Fibroblast of lung (primary cell): ENCODE data around the gene WDPCP.

Experiments
- EZH2 ChIP-seq: IDR thresholded peaks from 2 replicates; pipeline ENCODE4 v1.5.1; 2012; ENCODE audit warnings: low read length, control low read depth, mild to moderate bottlenecking; ENCODE audit errors: missing control alignments
- TF ChIP-seq, protein P1 (sequence below), 2 donors: IDR thresholded peaks in 1 of 2; conservative IDR thresholded peaks in 1 of 2; 1 replicate in 1 of 2; 2 replicates in 1 of 2; pipeline ENCODE4 v1.5.1; 2011 to 2012; ENCODE audit warnings: low read length in 2 of 2, control low read depth in 1 of 2, inconsistent platforms in 1 of 2, low read depth in 1 of 2, mild to moderate bottlenecking in 1 of 2

DNA sequence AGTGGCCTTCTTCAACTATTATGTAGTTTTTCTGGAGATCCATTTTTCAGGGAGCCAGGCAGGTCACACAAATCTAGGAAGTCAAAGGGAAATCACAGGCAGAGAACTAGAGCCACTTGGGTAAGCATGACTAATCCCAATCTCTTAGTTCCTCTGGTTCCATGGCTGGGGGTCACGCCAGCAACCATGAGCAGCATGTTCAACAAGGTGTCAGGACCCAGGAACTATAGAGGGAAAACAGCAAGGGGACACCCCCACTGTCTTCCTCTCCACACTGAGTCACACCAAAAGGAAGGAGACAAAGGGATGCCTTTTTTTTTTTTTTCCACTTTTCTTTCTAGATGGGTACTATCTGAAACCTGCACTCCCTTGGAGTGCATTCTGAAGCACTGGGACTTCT lies 286.8 kb downstream of the WDPCP start:
- TF ChIP-seq, protein P1, sequence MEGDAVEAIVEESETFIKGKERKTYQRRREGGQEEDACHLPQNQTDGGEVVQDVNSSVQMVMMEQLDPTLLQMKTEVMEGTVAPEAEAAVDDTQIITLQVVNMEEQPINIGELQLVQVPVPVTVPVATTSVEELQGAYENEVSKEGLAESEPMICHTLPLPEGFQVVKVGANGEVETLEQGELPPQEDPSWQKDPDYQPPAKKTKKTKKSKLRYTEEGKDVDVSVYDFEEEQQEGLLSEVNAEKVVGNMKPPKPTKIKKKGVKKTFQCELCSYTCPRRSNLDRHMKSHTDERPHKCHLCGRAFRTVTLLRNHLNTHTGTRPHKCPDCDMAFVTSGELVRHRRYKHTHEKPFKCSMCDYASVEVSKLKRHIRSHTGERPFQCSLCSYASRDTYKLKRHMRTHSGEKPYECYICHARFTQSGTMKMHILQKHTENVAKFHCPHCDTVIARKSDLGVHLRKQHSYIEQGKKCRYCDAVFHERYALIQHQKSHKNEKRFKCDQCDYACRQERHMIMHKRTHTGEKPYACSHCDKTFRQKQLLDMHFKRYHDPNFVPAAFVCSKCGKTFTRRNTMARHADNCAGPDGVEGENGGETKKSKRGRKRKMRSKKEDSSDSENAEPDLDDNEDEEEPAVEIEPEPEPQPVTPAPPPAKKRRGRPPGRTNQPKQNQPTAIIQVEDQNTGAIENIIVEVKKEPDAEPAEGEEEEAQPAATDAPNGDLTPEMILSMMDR (conservative IDR thresholded peaks at IDR 0.05 in 1 of 2, IDR thresholded peaks at IDR 0.05 in 1 of 2; ENCODE audit: low read depth in 1 of 2, low read length in 2 of 2): no peak
- TF ChIP-seq EZH2: no peak
